Thyroid gland (tissue), 4 donors: Measurements from ENCODE around the gene ZNF783.

Source experiments
- POLR2A ChIP-seq, 2 donors: fragments of 450-650 bp; IDR thresholded peaks; one replicate each; pipeline ENCODE4 v1.6.1; 2017; ENCODE audit warnings: antibody characterized with exemption in 2 of 2, mild to moderate bottlenecking in 2 of 2, moderate library complexity in 1 of 2
- TF ChIP-seq, protein P1 (sequence below), 6 experiments: fragments of 200-600 bp in 3 of 6; fragments of 450-650 bp in 3 of 6; sonication (generic) in 3 of 6; IDR thresholded peaks; one replicate each; pipeline ENCODE4 v1.5.1; 2016 to 2019; ENCODE audit warnings: antibody characterized with exemption in 6 of 6, mild to moderate bottlenecking in 2 of 6, inconsistent platforms in 1 of 6, moderate library complexity in 1 of 6

DNA sequence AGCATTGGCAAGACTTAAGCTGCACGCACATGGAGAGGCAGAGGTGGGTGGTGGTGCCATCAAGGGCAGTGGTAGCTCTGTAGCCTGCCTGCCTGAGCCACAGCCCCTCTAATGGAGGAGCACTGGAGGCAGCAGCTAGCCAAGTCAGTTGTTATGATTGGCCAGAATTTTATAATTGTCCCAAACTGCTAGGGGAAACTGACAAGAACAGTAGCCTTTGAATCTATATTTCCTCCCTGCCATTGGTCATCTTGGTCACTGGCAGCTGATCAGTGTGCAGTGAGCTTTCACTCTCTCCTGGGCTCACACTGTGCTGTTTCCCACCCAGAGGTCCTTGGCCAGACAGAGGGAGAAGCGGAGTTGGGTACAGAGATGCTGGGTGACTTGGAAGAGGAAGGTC, 9.6 kb upstream of the ZNF783 start:
- TF ChIP-seq POLR2A (IDR thresholded peaks at IDR 0.05), result no peak
- TF ChIP-seq, protein P1, sequence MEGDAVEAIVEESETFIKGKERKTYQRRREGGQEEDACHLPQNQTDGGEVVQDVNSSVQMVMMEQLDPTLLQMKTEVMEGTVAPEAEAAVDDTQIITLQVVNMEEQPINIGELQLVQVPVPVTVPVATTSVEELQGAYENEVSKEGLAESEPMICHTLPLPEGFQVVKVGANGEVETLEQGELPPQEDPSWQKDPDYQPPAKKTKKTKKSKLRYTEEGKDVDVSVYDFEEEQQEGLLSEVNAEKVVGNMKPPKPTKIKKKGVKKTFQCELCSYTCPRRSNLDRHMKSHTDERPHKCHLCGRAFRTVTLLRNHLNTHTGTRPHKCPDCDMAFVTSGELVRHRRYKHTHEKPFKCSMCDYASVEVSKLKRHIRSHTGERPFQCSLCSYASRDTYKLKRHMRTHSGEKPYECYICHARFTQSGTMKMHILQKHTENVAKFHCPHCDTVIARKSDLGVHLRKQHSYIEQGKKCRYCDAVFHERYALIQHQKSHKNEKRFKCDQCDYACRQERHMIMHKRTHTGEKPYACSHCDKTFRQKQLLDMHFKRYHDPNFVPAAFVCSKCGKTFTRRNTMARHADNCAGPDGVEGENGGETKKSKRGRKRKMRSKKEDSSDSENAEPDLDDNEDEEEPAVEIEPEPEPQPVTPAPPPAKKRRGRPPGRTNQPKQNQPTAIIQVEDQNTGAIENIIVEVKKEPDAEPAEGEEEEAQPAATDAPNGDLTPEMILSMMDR (IDR thresholded peaks at IDR 0.05), result no peak
